Measurements from ENCODE around the gene GTF2A1L. TPM values are rescaled to one million over a fixed set of nuclear protein-coding genes. Genes with fewer than 3 reads are reported as not detected.

The GTF2A1L gene
- total RNA-seq, 2 donors from 2014 or later, result 0.96 to 5.1 TPM

DNA sequence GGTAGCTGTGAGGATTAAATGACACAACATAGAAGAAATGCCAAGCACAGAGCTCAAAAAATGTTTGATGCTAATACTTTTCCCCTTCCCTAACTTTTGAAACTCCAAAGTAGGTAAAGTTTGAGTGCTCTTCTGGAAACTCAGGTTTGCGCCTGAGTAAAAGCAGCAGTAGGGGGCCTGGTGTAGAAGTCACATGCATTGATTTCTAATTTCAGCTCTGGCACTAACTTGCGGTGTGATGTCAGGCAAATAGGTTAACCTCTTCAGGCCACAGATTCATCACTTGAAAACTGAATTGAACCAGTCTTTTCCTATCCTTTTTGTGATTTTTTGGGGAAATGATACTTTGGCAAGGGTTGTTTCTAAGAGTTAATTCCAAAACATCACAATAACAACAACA, 110.6 kb downstream of the GTF2A1L start:
- Histone ChIP-seq H3K27me3 (no peaks in the 10 kb centered on the region), H3K4me3 (no peak overlapping the region), H3K4me1 (no peaks in the 10 kb centered on the region), H3K27ac (no peak overlapping the region), H3K36me3 (no peaks in the 10 kb centered on the region), H3K9me3 (no peaks in the 10 kb centered on the region)
- TF ChIP-seq, protein P1, sequence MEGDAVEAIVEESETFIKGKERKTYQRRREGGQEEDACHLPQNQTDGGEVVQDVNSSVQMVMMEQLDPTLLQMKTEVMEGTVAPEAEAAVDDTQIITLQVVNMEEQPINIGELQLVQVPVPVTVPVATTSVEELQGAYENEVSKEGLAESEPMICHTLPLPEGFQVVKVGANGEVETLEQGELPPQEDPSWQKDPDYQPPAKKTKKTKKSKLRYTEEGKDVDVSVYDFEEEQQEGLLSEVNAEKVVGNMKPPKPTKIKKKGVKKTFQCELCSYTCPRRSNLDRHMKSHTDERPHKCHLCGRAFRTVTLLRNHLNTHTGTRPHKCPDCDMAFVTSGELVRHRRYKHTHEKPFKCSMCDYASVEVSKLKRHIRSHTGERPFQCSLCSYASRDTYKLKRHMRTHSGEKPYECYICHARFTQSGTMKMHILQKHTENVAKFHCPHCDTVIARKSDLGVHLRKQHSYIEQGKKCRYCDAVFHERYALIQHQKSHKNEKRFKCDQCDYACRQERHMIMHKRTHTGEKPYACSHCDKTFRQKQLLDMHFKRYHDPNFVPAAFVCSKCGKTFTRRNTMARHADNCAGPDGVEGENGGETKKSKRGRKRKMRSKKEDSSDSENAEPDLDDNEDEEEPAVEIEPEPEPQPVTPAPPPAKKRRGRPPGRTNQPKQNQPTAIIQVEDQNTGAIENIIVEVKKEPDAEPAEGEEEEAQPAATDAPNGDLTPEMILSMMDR (IDR thresholded peaks at IDR 0.05), result no peak
- no peak for DNase-seq (ENCODE audit: low spot score)

DNA sequence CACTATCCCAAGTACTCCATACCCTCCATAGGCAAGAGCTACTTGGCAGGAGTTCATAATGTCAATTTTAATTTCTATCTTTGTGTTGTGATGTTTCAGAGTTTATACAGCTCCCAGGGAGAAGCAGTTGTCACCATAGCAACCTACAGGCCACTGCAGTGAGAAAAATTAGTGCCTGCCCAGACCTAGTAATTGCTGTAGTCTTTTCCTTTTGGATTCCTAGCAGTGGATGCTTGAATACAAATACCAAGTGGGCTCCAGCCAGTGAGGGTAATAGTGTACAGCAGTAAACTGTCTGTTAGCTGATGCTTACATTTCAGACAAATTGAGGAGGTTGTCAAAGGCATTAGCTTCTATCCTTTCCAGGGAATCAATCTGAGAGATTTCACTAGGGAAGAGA, 111.2 kb downstream of the GTF2A1L start:
- no peaks in the 10 kb centered on the region for H3K4me1 ChIP-seq
- TF ChIP-seq, protein P1 (IDR thresholded peaks at IDR 0.05), result no peak
- H3K27me3 ChIP-seq, result no peaks in the 10 kb centered on the region
- no peak for DNase-seq (ENCODE audit: low spot score)
- H3K36me3 ChIP-seq, result no peaks in the 10 kb centered on the region
- H3K27ac ChIP-seq, result no peak overlapping the region
- H3K4me3 ChIP-seq, result no peak overlapping the region
- no peaks in the 10 kb centered on the region for H3K9me3 ChIP-seq

Other genes with a start within 250 kb of the GTF2A1L start
- gene PPP1R21, start 177.1 kb upstream of the GTF2A1L start, total RNA-seq, result 10 to 100 TPM; 14.5 to 18.6 TPM
- gene STON1, start 87.7 kb upstream of the GTF2A1L start, total RNA-seq, result 10 to 100 TPM in 1 of 2 donors, 1 to 10 TPM in 1; 6.4 to 15.9 TPM
- not detected for gene LHCGR, start 137.9 kb downstream of the GTF2A1L start, total RNA-seq